Measurements from ENCODE around the gene TTC7B. TPM values are rescaled to one million over a fixed set of nuclear protein-coding genes. Genes with fewer than 3 reads are reported as not detected.

TTC7B gene
- total RNA-seq, 1 experiment from 2014 or later: under 0.01 TPM

DNA sequence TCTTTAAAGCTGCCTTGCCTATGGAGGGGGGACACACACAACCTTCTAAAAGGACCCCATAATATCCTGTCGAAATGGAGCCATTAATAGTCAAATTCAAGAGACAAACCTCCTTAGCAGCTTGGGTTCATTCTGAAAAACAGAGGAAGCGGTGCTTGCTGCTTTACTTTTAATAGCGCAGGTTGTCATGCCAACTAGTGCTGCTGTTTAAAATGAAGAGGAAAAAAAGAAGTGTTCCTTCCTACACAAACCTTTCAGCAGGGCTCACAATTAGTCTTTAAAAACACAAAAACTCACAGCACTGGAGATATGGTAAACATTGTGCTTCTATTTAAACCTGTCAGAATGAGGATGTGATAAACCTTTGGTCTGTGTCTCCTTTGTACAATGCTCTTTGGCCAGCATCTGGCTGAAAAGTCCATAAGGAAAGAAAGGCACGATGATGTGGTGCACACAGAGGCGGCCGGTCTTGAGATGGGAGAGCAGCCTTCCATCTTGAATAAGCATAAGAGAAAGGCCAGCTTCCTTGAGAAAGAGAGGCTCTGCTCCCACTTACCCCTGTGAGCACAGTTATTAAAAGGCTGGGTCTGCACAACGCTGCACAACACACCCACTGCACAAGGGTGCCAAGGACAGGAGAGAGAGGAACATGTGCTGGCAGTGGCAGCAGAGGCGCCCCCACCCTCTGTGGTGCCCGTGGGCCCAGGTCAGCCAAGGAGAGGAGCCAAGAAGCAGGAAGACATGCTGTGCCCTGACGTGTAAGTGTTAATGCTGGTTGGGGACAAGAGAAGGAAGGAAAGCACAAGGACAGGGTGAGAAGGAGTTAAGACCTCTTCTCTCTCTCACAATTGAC lies 144.6 kb downstream of the TTC7B start:
- Histone ChIP-seq H3K4me1 (ENCODE audit: low read length) (no peaks in the 10 kb centered on the region), H3K36me3 (ENCODE audit: insufficient read depth, low read length) (no peaks in the 10 kb centered on the region), H3K4me3 (ENCODE audit: low read length) (no peak overlapping the region), H3K9me2 (replicated peaks; ENCODE audit: insufficient read depth, low read length) (no peaks in the 10 kb centered on the region), H3K4me2 (ENCODE audit: low read depth, low read length, poor library complexity, severe bottlenecking) (no peak overlapping the region), H3K27ac (ENCODE audit: low read length) (no peak overlapping the region), H3K27me3 (ENCODE audit: low read length) (no peaks in the 10 kb centered on the region; the same call in 1 of the 2 replicates), H3K9me3 (ENCODE audit: low read length) (no peaks in the 10 kb centered on the region), H4K20me1 (ENCODE audit: insufficient read depth, low read depth, low read length) (no peaks in the 10 kb centered on the region), H2AFZ (ENCODE audit: low read length) (no peak overlapping the region), H3K9ac (ENCODE audit: low read length) (no peak overlapping the region), H3K79me2 (ENCODE audit: low read length) (no peaks in the 10 kb centered on the region)
- DNase-seq: no peak

- Histone ChIP-seq H3K36me3 (ENCODE audit: insufficient read depth, low read length) (no peaks in the 10 kb centered on the region), H3K9me3 (ENCODE audit: low read length) (no peaks in the 10 kb centered on the region), H3K27me3 (ENCODE audit: low read length) (no peaks in the 10 kb centered on the region; the same call in 1 of the 2 replicates), H2AFZ (ENCODE audit: low read length) (no peak overlapping the region), H4K20me1 (ENCODE audit: insufficient read depth, low read depth, low read length) (no peaks in the 10 kb centered on the region), H3K4me3 (ENCODE audit: low read length) (no peak overlapping the region), H3K27ac (ENCODE audit: low read length) (no peak overlapping the region), H3K9ac (ENCODE audit: low read length) (no peak overlapping the region), H3K4me2 (ENCODE audit: low read depth, low read length, poor library complexity, severe bottlenecking) (no peak overlapping the region), H3K79me2 (ENCODE audit: low read length) (no peaks in the 10 kb centered on the region), H3K9me2 (replicated peaks; ENCODE audit: insufficient read depth, low read length) (no peaks in the 10 kb centered on the region), H3K4me1 (ENCODE audit: low read length) (no peaks in the 10 kb centered on the region)
- no peak for DNase-seq
Measured at GRCh38 chr14:90669731-90670130, 146.5 kb downstream of the TTC7B start.

DNA sequence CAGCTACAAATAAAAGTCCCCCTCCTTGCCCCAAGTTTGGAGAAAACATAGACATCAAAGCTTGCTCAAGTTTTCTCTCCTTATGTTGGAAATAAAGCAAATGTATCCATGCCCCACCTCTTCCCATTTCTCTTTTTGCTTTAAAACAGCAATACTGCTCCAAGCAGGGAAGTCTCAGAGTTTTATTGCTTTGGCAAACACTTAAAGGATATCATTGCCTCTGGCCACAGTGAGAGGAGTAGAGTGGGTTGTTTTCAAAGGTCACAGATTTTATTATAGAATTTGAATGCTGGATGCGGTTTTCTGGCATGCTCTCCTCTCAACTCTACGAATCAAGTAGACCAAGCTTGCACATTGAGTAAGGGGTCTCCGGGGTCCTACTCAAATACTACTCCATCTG lies 149.7 kb downstream of the TTC7B start:
- H3K4me2 ChIP-seq (ENCODE audit: low read depth, low read length, poor library complexity, severe bottlenecking): no peak overlapping the region
- no peaks in the 10 kb centered on the region for H3K9me2 ChIP-seq (replicated peaks; ENCODE audit: insufficient read depth, low read length)
- no peaks in the 10 kb centered on the region for H3K79me2 ChIP-seq (ENCODE audit: low read length)
- H3K9ac ChIP-seq (ENCODE audit: low read length): no peak overlapping the region
- no peaks in the 10 kb centered on the region; the same call in 1 of the 2 replicates for H3K27me3 ChIP-seq (ENCODE audit: low read length)
- no peak overlapping the region for H3K4me3 ChIP-seq (ENCODE audit: low read length)
- no peaks in the 10 kb centered on the region for H3K4me1 ChIP-seq (ENCODE audit: low read length)
- no peaks in the 10 kb centered on the region for H4K20me1 ChIP-seq (ENCODE audit: insufficient read depth, low read depth, low read length)
- DNase-seq: no peak
- no peaks in the 10 kb centered on the region for H3K36me3 ChIP-seq (ENCODE audit: insufficient read depth, low read length)
- no peaks in the 10 kb centered on the region for H3K9me3 ChIP-seq (ENCODE audit: low read length)
- H2AFZ ChIP-seq (ENCODE audit: low read length): no peak overlapping the region
- no peak overlapping the region for H3K27ac ChIP-seq (ENCODE audit: low read length)

DNA sequence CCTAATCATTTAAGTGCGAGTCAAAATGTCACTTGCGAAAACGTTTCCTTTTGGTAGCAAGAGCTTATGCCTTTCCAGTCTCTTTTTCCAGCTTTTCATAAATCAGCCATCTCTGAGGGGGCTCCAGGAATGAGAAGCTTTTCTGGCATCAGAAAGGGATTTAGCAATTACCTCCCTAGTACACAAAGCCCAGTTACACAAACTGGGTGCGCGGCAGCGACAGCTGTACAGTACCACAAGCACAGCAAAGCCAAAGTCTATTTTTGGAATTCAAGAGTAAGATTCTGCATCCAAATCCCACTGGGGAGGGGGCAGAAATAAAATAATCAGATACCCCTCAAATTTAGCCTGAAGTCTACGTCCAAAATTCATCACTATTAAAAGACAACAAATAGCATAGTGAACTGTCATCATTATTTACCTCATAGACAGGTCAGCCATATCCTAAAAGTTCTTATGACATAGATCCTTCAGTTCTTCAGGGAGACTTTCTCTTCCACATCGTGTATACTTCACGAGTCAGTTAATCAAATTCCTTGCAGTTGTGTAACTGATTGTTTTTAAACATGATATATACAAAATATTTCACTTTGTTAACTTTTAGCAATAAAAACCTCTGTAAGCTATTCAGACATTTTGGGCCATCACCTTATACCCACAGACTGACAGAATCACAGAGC lies 150.8 kb downstream of the TTC7B start:
- Histone ChIP-seq H4K20me1 (ENCODE audit: insufficient read depth, low read depth, low read length) (no peaks in the 10 kb centered on the region), H3K27me3 (ENCODE audit: low read length) (no peaks in the 10 kb centered on the region; the same call in 1 of the 2 replicates), H3K4me1 (ENCODE audit: low read length) (no peaks in the 10 kb centered on the region), H3K9me3 (ENCODE audit: low read length) (no peaks in the 10 kb centered on the region), H3K36me3 (ENCODE audit: insufficient read depth, low read length) (no peaks in the 10 kb centered on the region), H3K27ac (ENCODE audit: low read length) (no peak overlapping the region), H3K4me3 (ENCODE audit: low read length) (no peak overlapping the region), H3K9ac (ENCODE audit: low read length) (no peak overlapping the region), H3K4me2 (ENCODE audit: low read depth, low read length, poor library complexity, severe bottlenecking) (no peak overlapping the region), H2AFZ (ENCODE audit: low read length) (no peak overlapping the region), H3K9me2 (replicated peaks; ENCODE audit: insufficient read depth, low read length) (no peaks in the 10 kb centered on the region), H3K79me2 (ENCODE audit: low read length) (no peaks in the 10 kb centered on the region)
- DNase-seq: no peak

DNA sequence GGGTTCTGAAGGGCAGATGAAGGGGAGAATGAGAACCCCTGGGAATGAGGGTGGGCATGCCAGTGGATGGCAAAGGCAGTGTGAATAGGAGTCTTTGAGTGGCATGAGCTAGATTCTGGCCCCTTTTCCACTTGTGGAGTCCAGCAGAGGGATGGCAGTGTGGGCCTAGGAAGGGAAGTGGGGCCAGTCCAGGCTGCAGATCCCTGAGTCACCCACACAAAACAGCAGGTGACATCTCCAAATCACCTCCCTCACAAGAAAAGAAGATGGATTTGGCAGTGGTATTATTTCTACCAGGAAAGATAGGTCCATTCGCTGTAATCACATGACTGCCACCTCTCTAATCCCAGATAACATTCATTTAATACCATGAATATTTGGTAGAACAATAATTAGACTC lies 151.3 kb downstream of the TTC7B start:
- Histone ChIP-seq H3K27ac (ENCODE audit: low read length) (no peak overlapping the region), H3K4me1 (ENCODE audit: low read length) (no peaks in the 10 kb centered on the region), H3K36me3 (ENCODE audit: insufficient read depth, low read length) (no peaks in the 10 kb centered on the region), H4K20me1 (ENCODE audit: insufficient read depth, low read depth, low read length) (no peaks in the 10 kb centered on the region), H3K9me3 (ENCODE audit: low read length) (no peaks in the 10 kb centered on the region), H2AFZ (ENCODE audit: low read length) (no peak overlapping the region), H3K79me2 (ENCODE audit: low read length) (no peaks in the 10 kb centered on the region), H3K9me2 (replicated peaks; ENCODE audit: insufficient read depth, low read length) (no peaks in the 10 kb centered on the region), H3K4me3 (ENCODE audit: low read length) (no peak overlapping the region), H3K27me3 (ENCODE audit: low read length) (no peaks in the 10 kb centered on the region; the same call in 1 of the 2 replicates), H3K4me2 (ENCODE audit: low read depth, low read length, poor library complexity, severe bottlenecking) (no peak overlapping the region), H3K9ac (ENCODE audit: low read length) (no peak overlapping the region)
- no peak for DNase-seq

DNA sequence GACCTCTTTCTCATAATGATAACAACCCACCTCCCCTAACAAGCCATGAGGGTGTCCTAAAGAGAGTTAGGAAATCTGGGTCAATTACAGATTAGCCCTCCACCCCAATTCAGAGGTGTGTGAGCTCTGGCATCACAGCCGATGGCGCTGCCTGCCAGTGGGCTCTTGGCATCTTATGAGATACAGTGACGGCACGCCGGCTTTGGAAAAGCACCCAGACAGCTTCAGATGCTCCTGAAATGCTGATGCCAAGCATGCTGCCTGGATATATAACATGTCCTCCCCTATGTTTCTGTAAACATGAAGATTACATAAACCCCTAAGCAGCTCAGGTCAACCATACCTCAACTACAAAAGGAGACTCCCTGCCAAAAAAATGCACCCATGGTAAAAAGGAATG lies 152.6 kb downstream of the TTC7B start:
- Histone ChIP-seq H2AFZ (ENCODE audit: low read length) (no peak overlapping the region), H3K4me2 (ENCODE audit: low read depth, low read length, poor library complexity, severe bottlenecking) (no peak overlapping the region), H3K4me1 (ENCODE audit: low read length) (no peaks in the 10 kb centered on the region), H4K20me1 (ENCODE audit: insufficient read depth, low read depth, low read length) (no peaks in the 10 kb centered on the region), H3K9me3 (ENCODE audit: low read length) (no peaks in the 10 kb centered on the region), H3K36me3 (ENCODE audit: insufficient read depth, low read length) (no peaks in the 10 kb centered on the region), H3K4me3 (ENCODE audit: low read length) (no peak overlapping the region), H3K27ac (ENCODE audit: low read length) (no peak overlapping the region), H3K79me2 (ENCODE audit: low read length) (no peaks in the 10 kb centered on the region), H3K9me2 (replicated peaks; ENCODE audit: insufficient read depth, low read length) (no peaks in the 10 kb centered on the region), H3K27me3 (ENCODE audit: low read length) (no peaks in the 10 kb centered on the region), H3K9ac (ENCODE audit: low read length) (no peak overlapping the region)
- no peak for DNase-seq

GRCh38 chr14:90663140-90663539 lies 153.1 kb downstream of the TTC7B start:
- no peak overlapping the region for H3K27ac ChIP-seq (ENCODE audit: low read length)
- no peak overlapping the region for H2AFZ ChIP-seq (ENCODE audit: low read length)
- H3K4me1 ChIP-seq (ENCODE audit: low read length): no peaks in the 10 kb centered on the region
- H3K9me3 ChIP-seq (ENCODE audit: low read length): no peaks in the 10 kb centered on the region
- H3K79me2 ChIP-seq (ENCODE audit: low read length): no peaks in the 10 kb centered on the region
- no peak overlapping the region for H3K9ac ChIP-seq (ENCODE audit: low read length)
- H3K4me2 ChIP-seq (ENCODE audit: low read depth, low read length, poor library complexity, severe bottlenecking): no peak overlapping the region
- H3K4me3 ChIP-seq (ENCODE audit: low read length): no peak overlapping the region
- DNase-seq: no peak
- H4K20me1 ChIP-seq (ENCODE audit: insufficient read depth, low read depth, low read length): no peaks in the 10 kb centered on the region
- no peaks in the 10 kb centered on the region for H3K27me3 ChIP-seq (ENCODE audit: low read length)
- no peaks in the 10 kb centered on the region for H3K9me2 ChIP-seq (replicated peaks; ENCODE audit: insufficient read depth, low read length)
- H3K36me3 ChIP-seq (ENCODE audit: insufficient read depth, low read length): no peaks in the 10 kb centered on the region

DNA sequence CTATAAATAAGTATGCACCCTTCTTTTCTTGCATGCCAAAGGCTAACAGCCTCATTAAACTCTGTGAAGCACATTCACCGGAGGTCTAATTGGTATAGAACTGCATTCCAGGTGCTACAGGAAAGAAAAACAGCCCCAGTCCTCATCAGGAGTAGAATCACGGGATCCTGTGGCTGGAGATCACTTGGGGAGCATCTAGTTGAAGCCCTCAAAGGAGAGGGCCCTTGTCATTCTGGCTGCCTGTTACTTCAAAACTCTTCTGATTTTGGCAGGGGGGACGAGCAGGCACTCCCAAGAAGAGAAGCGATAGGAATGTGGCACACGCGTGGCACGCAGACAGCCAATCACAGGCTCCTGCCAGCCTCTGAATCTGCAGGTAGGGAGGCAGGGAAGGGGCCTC lies 154.4 kb downstream of the TTC7B start:
- Histone ChIP-seq H3K4me1 (ENCODE audit: low read length) (no peaks in the 10 kb centered on the region), H3K79me2 (ENCODE audit: low read length) (no peaks in the 10 kb centered on the region), H3K9me2 (replicated peaks; ENCODE audit: insufficient read depth, low read length) (no peaks in the 10 kb centered on the region), H3K9ac (ENCODE audit: low read length) (no peak overlapping the region), H2AFZ (ENCODE audit: low read length) (no peak overlapping the region), H3K27me3 (ENCODE audit: low read length) (no peaks in the 10 kb centered on the region), H3K36me3 (ENCODE audit: insufficient read depth, low read length) (no peaks in the 10 kb centered on the region), H3K9me3 (ENCODE audit: low read length) (no peaks in the 10 kb centered on the region), H4K20me1 (ENCODE audit: insufficient read depth, low read depth, low read length) (no peaks in the 10 kb centered on the region), H3K4me2 (ENCODE audit: low read depth, low read length, poor library complexity, severe bottlenecking) (no peak overlapping the region), H3K27ac (ENCODE audit: low read length) (no peak overlapping the region), H3K4me3 (ENCODE audit: low read length) (no peak overlapping the region)
- no peak for DNase-seq
